Stimulated activated CD4-positive, alpha-beta T cell treated with anti-CD3 and anti-CD28 coated beads, TNF-alpha, amount 100 ng/mL, for 24 hours (primary cell): ENCODE results near the gene CA5B.
"Not testable (repeated sequence)": the region's sequence is repeated elsewhere in the genome, so short reads cannot be mapped to it uniquely, and the experiment has no call there.

ENCODE experiments used
- DNase-seq, 3 experiments: peaks; one replicate each; pipeline ENCODE4 v3.0.0-alpha.2; 2020; ENCODE audit warnings: low read depth in 3 of 3

The CA5B gene

GRCh38 chrX:15812192-15812938 is 74.3 kb downstream of the CA5B start:
- DNase-seq, result no peak

DNA sequence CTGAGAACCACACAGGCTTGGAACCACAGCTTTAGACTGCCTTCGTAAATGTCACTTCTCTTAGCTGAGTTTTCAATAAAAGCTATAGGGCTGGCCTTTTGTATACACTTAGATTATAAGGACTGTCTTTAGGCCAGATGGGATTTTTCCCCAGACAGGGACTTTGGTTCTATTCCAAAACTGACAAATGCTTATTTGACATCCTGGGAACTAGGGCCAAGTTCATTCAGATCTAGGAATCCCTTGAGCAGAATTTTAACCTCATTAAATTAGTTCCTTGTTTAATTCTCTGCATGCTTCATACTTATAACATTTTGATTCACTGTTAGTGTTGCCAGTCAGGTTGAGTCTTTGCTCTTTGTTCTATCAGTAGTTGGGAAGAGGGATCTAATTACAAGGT is 75.3 kb downstream of the CA5B start:
- no peak for DNase-seq

GRCh38 chrX:15814771-15815365 is 76.8 kb downstream of the CA5B start:
- no peak for DNase-seq

DNA sequence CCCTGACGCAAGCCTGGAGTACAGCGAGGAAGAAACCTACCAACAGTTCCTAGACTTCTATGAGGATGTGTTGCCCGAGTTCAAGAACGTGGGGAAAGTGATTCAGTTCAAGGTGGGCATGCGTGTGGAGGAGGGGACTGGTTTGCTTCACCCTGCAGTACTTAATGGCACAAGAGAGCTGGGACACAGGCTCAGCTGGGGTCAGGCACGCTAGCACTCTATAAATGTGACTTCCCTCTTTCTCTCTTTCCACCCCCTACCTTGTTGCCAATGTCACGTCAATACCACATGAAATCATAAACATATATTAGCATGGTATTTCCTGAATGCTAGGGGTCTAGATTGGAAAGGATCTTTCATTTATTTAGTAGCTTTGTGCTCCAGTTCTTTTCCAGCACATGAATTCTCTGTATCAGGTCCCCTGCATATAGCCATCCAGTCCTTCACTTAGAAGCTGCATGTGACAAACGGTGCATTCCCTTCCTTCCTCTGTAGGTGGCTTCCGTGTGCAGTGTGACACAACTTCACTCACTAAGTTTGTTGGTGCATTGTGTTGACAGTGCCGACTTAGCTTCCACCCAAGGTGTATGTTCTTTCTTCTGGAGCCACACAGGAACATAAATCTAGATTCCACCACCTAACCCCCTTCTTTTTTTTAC is 77.8 kb downstream of the CA5B start:
- DNase-seq, result peak in 1 of 3 experiments; percentile 12

GRCh38 chrX:15816438-15816809 is 78.4 kb downstream of the CA5B start:
- DNase-seq, result no peak

DNA sequence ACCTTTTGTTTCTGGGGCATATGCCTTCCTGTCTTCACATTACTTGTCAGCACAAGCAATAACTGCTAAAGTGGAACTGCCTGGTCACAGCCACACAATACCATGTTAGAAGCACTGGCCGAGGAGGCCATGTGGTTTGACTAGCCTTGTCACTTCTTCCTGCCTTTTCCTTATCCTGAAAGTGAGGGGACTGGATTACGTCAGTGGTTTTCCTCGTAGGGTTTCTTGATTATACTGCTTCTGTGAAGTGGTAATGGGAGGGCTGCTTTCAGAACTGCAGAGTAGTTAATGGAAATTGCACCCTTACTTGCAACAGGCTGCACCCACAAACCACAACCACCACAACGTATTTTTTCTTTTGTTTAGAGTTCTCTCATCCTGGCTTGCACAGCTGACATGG is 78.8 kb downstream of the CA5B start:
- peak in 2 of 3 experiments; percentile 2 to 23 for DNase-seq

DNA sequence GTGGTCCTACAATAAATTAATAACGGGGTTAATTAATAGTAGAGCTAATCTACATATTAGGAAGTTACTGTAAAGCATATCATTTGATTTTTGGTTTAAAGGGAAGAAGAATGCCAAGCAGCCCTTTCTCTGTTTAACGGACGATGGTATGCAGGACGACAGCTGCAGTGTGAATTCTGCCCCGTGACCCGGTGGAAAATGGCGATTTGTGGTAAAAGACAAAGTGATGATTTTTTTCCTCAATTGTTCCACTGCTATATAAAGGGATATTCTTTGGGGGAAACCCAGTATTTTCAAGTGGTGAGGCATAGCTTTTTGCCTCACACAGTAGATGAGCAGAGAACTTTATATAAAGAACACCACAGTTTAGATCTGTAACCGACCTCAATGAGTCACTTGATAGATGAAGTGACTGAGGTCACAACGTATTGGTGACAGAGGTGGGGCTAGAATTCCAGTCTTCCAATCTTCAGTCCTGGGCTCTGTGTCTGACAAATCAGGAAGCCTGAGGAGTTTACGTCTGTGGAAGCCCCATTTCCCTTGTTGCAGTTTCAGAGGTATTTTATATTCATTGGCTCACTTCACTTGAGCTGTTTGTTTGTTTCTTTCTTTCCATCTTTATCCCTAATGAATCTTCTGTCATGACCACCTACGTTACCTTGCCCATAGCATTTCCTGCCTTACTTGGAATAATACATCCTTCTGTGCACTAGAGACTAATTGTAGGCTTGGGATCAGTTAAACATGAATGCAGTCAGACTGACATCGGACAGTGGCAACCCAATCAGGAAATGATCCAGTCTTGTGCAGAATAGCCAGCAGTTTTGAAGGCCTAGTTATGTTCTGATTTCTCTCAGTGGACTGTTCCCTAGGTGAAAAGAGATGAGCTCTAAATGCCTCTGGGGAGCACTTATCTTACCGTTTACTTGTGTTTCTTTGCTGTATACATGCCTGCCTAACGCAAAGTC is 82.3 kb downstream of the CA5B start:
- peak in 1 of 3 experiments; percentile 19 for DNase-seq

- no peak for DNase-seq
These were observed 84.9 kb downstream of the CA5B start for GRCh38 chrX:15822922-15823321.

- DNase-seq, result no peak
These were observed 87.9 kb downstream of the CA5B start for GRCh38 chrX:15825936-15826335.

GRCh38 chrX:15829217-15829616 is 91.1 kb downstream of the CA5B start:
- DNase-seq, result no peak

DNA sequence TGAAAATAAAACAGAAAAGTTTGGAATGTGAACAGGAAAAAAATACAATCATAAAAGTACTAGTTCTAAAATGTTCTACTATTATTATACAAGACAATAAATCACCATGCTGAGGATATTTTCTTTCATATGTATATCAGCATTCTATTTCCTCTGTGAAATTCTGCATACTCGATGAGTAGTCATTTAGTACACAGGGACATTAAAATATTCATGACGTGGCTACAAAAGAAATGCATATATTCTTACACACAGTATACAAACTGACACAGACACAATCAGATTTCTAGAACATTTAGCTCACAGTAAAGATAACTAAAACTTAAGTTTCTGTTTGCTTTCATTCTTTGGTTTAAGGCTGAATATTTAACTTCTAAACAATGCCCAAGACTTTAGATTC is 93.3 kb downstream of the CA5B start:
- DNase-seq, result not testable (repeated sequence)

GRCh38 chrX:15834053-15834452 is 96.0 kb downstream of the CA5B start:
- no peak for DNase-seq

DNA sequence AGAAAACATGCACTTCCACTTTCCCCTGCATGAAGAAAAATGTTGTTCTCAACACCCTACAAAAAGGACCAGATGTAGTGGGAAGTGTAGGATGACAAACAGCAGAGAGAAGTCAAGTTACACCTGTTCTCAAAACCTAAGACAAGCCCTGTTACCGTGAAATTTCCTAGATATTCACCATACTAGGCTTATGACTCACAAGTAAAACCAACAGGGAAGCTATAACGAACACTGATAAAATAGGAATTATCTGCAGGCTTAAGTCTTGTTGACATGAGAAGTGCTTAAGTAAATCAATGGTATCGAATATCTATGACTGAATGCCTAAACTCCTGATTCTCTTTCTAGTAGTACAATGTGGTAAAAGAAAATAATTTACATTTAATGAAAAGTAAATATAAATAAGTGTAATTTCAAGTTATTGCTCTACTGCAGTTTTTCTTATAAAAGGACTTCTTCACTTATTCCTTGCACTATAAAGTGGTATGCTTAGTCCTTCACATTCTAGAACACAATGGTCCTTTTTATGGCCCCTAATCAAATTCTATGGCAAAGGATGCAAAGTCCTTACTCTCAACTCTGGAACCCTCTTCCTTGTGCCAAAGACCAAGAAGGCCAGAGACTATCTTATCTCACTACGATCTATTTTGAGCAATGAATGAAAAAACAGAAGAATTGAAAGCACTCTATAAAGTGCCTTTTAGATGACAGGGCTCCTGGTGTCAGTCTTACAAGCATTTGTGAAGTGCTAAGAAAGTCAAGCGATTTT is 96.9 kb downstream of the CA5B start:
- no peak for DNase-seq
